K562 (cell line): ENCODE results near the gene MYRIP. TPM values are rescaled to one million over a fixed set of nuclear protein-coding genes. Genes with fewer than 3 reads are reported as not detected.

Source experiments
- AFF4 ChIP-seq: sonication (generic); formaldehyde crosslinking; IDR thresholded peaks from 2 replicates; pipeline ENCODE4 v1.8.0; 2023; ENCODE audit warnings: mild to moderate bottlenecking, missing genetic modification reagents
- E2F1 ChIP-seq: sonication (generic); formaldehyde crosslinking; IDR thresholded peaks from 2 replicates; pipeline ENCODE4 v1.8.1; 2023; ENCODE audit warnings: mild to moderate bottlenecking, missing genetic modification reagents, moderate library complexity
- E2F6 ChIP-seq, 2 experiments: IDR thresholded peaks; 2 replicates each; pipeline ENCODE4 v1.6.1; 2011; ENCODE audit warnings: borderline replicate concordance in 1 of 2, control low read depth in 1 of 2, low read depth in 1 of 2, low read length in 1 of 2, mild to moderate bottlenecking in 1 of 2, mixed read lengths in 1 of 2, moderate library complexity in 1 of 2; ENCODE audit not compliant: insufficient read depth in 1 of 2, insufficient read length in 1 of 2, poor library complexity in 1 of 2, severe bottlenecking in 1 of 2; ENCODE audit errors: extremely low read depth in 1 of 2
- ELK3 ChIP-seq: fragments of 450-650 bp; formaldehyde crosslinking; IDR thresholded peaks from 2 replicates; pipeline ENCODE4 v1.4.0; 2020; ENCODE audit warnings: mild to moderate bottlenecking
- ETV1 ChIP-seq: fragments of 450-650 bp; conservative IDR thresholded peaks from 2 replicates; pipeline ENCODE4 v1.6.1; 2016; ENCODE audit warnings: missing genetic modification characterization, control low read depth, low read depth, missing compliant biosample characterization
- FOXK2 ChIP-seq, 2 experiments: fragments of 450-650 bp; IDR thresholded peaks in 1 of 2; conservative IDR thresholded peaks in 1 of 2; 2 replicates each; pipeline ENCODE4 v1.6.1; 2016; ENCODE audit warnings: low read depth in 2 of 2, mild to moderate bottlenecking in 1 of 2
- IFI16 ChIP-seq: fragments of 250-450 bp; sonication (Bioruptor Pico); IDR thresholded peaks from 2 replicates; pipeline ENCODE4 v2.1.2; 2022; ENCODE audit warnings: mild to moderate bottlenecking, inconsistent platforms
- MEIS2 ChIP-seq: fragments of 450-650 bp; IDR thresholded peaks from 2 replicates; pipeline ENCODE4 v1.6.1; 2014; ENCODE audit warnings: mild to moderate bottlenecking; ENCODE audit not compliant: partially characterized antibody
- NFYB ChIP-seq: IDR thresholded peaks from 2 replicates; pipeline ENCODE4 v1.6.1; 2011; ENCODE audit warnings: mild to moderate bottlenecking, moderate library complexity; ENCODE audit not compliant: insufficient read length; ENCODE audit errors: extremely low read depth
- NR4A1 ChIP-seq, 2 experiments: fragments of 250-450 bp in 1 of 2; fragments of 450-650 bp in 1 of 2; sonication (Bioruptor Pico) in 1 of 2; IDR thresholded peaks; 2 replicates each; pipeline versions ENCODE4 v1.4.0 to v1.6.1; 2016 to 2020; ENCODE audit warnings: mild to moderate bottlenecking in 2 of 2, missing compliant biosample characterization in 1 of 2, missing genetic modification characterization in 1 of 2, moderate library complexity in 1 of 2
- PRDM10 ChIP-seq: fragments of 450-650 bp; IDR thresholded peaks from 2 replicates; pipeline ENCODE4 v1.6.1; 2018; ENCODE audit not compliant: partially characterized antibody
- SMAD2 ChIP-seq: fragments of 150-350 bp; IDR thresholded peaks from 2 replicates; pipeline ENCODE4 v1.6.1; 2014; ENCODE audit warnings: low read depth, mild to moderate bottlenecking, low read length
- ZNF384 ChIP-seq: IDR thresholded peaks from 2 replicates; pipeline ENCODE4 v1.6.1; 2012; ENCODE audit warnings: low read depth, low read length, improper control_type of control experiment
- ZNF589 ChIP-seq: fragments of 200-800 bp; sonication (Bioruptor generic); IDR thresholded peaks from 2 replicates; pipeline ENCODE4 v1.6.1; 2016; ENCODE audit warnings: low read depth, missing genetic modification characterization, missing compliant biosample characterization
- polyA plus RNA-seq, 8 experiments: library from polyadenylated mRNA; depleted of rRNA in 4 of 8; stranded (reverse) in 5 of 8; unstranded in 3 of 8; fragments of >200 nt; fragmentation: Nextera tagmentation in 2 of 8; fragmentation: Illumina TruSeq in 1 of 8; extraction: Ambion mirVana in 2 of 8; extraction: Trizol in 1 of 8; gene quantifications; 2 replicates each; pipeline versions ENCODE4 v1.2.1 to v1.2.3, GENCODE V29; 2011 to 2014; ENCODE audit warnings: inconsistent platforms in 1 of 8, missing spikeins in 1 of 8
- total RNA-seq, 7 experiments: library from RNA; depleted of rRNA in 6 of 7; stranded (reverse); fragments of >200 nt in 6 of 7; fragmentation: Illumina TruSeq in 2 of 7; extraction: Trizol in 2 of 7; gene quantifications; 2 replicates each; pipeline versions ENCODE4 v1.2.1 to v1.2.3, GENCODE V29; 2011 to 2021; ENCODE audit warnings: low replicate concordance in 1 of 7

Gene MYRIP
- total and polyA plus RNA-seq, 9 of the 15 experiments (the other 6 are each of a cell fraction or from before 2014, with no cell fraction given) = 0.03 to 0.12 TPM; not detected in 7

GRCh38 chr3:40292637-40293349 is 483.4 kb downstream of the MYRIP start (continued):
- TF ChIP-seq PRDM10 (peak; percentile 43), ZNF384 (no peak), AFF4 (CRISPR knock-in tag) (no peak), SMAD2 (no peak), MEIS2 (peak; percentile 83), FOXK2 (conservative IDR thresholded peaks at IDR 0.05 in 1 of 2, IDR thresholded peaks at IDR 0.05 in 1 of 2; ENCODE audit: low read depth in 2 of 2) (peak; percentile 70 to 88; a peak in 3 of 4 replicates), ETV1 (tag) (peak; percentile 55), ZNF589 (CRISPR knock-in tag) (peak; percentile 75; the same call in 1 of the 2 replicates), NR4A1 (CRISPR knock-in tag; IDR thresholded peaks at IDR 0.05) (no peak), NR4A1 (tag; IDR thresholded peaks at IDR 0.05) (no peak), E2F6 (IDR thresholded peaks at IDR 0.05; ENCODE audit: borderline replicate concordance in 1 of 2, extremely low read depth in 1 of 2, insufficient read depth in 1 of 2, insufficient read length in 1 of 2, low read depth in 1 of 2, low read length in 1 of 2, poor library complexity in 1 of 2, severe bottlenecking in 1 of 2) (peak in 1 of 2 experiments; percentile 28), NFYB (no peak), ELK3 (no peak), IFI16 (CRISPR knock-in tag) (no peak), E2F1 (CRISPR knock-in tag) (no peak)
